ENCODE measurements around the gene CALML3. TPM values are rescaled to one million over a fixed set of nuclear protein-coding genes. Genes with fewer than 3 reads are reported as not detected.

Gene CALML3
- total and polyA plus RNA-seq, 10 of the 15 experiments (the other 5 are each of a cell fraction or from before 2014, with no cell fraction given) = not detected

DNA sequence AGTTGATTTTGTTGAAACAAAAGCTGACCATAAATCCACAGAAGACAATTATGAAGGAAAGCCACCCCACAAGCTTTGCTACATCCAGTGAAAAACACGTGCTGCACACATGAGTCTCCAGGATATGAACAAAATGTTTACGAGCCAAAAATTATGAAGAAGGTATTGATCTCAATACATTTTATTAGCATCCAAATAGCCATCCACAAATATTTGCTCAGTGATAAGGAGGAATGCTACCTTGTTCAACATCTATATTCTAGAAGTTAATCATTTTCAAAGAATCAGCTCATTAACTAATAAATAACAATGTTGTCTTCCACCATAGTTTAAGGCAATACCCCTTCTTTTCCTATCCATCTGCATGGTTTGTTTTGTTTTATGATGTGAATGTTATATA, 42.7 kb downstream of the CALML3 start (continued):
- TF ChIP-seq, protein P1, sequence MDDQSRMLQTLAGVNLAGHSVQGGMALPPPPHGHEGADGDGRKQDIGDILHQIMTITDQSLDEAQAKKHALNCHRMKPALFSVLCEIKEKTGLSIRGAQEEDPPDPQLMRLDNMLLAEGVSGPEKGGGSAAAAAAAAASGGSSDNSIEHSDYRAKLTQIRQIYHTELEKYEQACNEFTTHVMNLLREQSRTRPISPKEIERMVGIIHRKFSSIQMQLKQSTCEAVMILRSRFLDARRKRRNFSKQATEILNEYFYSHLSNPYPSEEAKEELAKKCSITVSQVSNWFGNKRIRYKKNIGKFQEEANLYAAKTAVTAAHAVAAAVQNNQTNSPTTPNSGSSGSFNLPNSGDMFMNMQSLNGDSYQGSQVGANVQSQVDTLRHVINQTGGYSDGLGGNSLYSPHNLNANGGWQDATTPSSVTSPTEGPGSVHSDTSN (IDR thresholded peaks at IDR 0.05; ENCODE audit: insufficient replicate concordance, low read depth, low read length) = no peak
- TF ChIP-seq, protein P2, sequence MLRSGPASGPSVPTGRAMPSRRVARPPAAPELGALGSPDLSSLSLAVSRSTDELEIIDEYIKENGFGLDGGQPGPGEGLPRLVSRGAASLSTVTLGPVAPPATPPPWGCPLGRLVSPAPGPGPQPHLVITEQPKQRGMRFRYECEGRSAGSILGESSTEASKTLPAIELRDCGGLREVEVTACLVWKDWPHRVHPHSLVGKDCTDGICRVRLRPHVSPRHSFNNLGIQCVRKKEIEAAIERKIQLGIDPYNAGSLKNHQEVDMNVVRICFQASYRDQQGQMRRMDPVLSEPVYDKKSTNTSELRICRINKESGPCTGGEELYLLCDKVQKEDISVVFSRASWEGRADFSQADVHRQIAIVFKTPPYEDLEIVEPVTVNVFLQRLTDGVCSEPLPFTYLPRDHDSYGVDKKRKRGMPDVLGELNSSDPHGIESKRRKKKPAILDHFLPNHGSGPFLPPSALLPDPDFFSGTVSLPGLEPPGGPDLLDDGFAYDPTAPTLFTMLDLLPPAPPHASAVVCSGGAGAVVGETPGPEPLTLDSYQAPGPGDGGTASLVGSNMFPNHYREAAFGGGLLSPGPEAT (IDR thresholded peaks at IDR 0.05; ENCODE audit: low read depth) = no peak
- TF ChIP-seq JUNB (IDR thresholded peaks at IDR 0.05) = no peak
- TF ChIP-seq YY1 (IDR thresholded peaks at IDR 0.05; ENCODE audit: low read depth, low read length) = no peak

GRCh38 chr10:5568984-5569383, 44.2 kb downstream of the CALML3 start:
- POLR2A ChIA-PET = no interaction called here

More at GRCh38 chr10:5568984-5569383, 44.2 kb downstream of the CALML3 start:
- Histone ChIP-seq H3K4me1 (ENCODE audit: control insufficient read depth, insufficient read depth, low read length) (no peaks in the 10 kb centered on the region), H3K4me3 (no peak overlapping the region), H4K20me1 (ENCODE audit: control insufficient read depth, insufficient read depth) (no peaks in the 10 kb centered on the region), H3K36me3 (ENCODE audit: control insufficient read depth in 2 of 2, insufficient read depth in 2 of 2, low read length in 1 of 2) (no peaks in the 10 kb centered on the region), H3K27me3 (replicated peaks in 1 of 2; ENCODE audit: control insufficient read depth in 2 of 2, insufficient read depth in 2 of 2, low read length in 1 of 2) (peaks cover 4 to 10% of the 10 kb centered on the region in 2 experiments), H3K4me2 (ENCODE audit: control insufficient read depth, insufficient read depth) (no peak overlapping the region), H3K9ac (ENCODE audit: control insufficient read depth, insufficient read depth, low read length) (no peak overlapping the region), H3K27ac (ENCODE audit: control insufficient read depth, insufficient read depth) (no peak overlapping the region), H3K9me3 (replicated peaks; ENCODE audit: control insufficient read depth, insufficient read depth, low read length) (no peaks in the 10 kb centered on the region), H3K79me2 (ENCODE audit: control insufficient read depth, insufficient read depth, low read length) (no peaks in the 10 kb centered on the region), H2AFZ (ENCODE audit: control insufficient read depth, low read depth, low read length) (no peak overlapping the region)
- no TSS peak for BruUV-seq (replicated peaks)
- DNase-seq (ENCODE audit: low read depth, low spot score) = no peak
- no peak for FAIRE-seq
- RAD21 ChIA-PET (ENCODE audit: unreplicated experiment) = no interaction called here
- WGBS (ENCODE audit: insufficient coverage, insufficient replicate concordance, low lambda C conversion rate, missing lambda C conversion rate) = 49% methylated on average over 2 of the region's 2 CpGs
- CTCF ChIA-PET = no interaction called here
- no peak for TF ChIP-seq TCF12 (IDR thresholded peaks at IDR 0.05; ENCODE audit: low read depth, low read length)
- no peak for TF ChIP-seq ESRRA (IDR thresholded peaks at IDR 0.05; ENCODE audit: low read length)
- no peak for TF ChIP-seq RELA (IDR thresholded peaks at IDR 0.05; ENCODE audit: borderline replicate concordance, partially characterized antibody)
- no peak for TF ChIP-seq SMAD1 (IDR thresholded peaks at IDR 0.05; ENCODE audit: low read depth, partially characterized antibody)
- no peak for TF ChIP-seq ZZZ3 (IDR thresholded peaks at IDR 0.05; ENCODE audit: control insufficient read depth, insufficient read length, low read depth)
- no peak for TF ChIP-seq SPI1 (IDR thresholded peaks at IDR 0.05; ENCODE audit: borderline replicate concordance, insufficient read depth, low read depth, low read length)
- TF ChIP-seq SREBF2 (IDR thresholded peaks at IDR 0.05; ENCODE audit: low read length) = no peak
- TF ChIP-seq RBBP5 (conservative IDR thresholded peaks at IDR 0.05) = no peak
- no peak for TF ChIP-seq NR2F1 (conservative IDR thresholded peaks at IDR 0.05)
- TF ChIP-seq NFIC (IDR thresholded peaks at IDR 0.05; ENCODE audit: low read depth, low read length) = no peak
- TF ChIP-seq ETV6 (conservative IDR thresholded peaks at IDR 0.05 in 1 of 2, IDR thresholded peaks at IDR 0.05 in 1 of 2; ENCODE audit: borderline replicate concordance in 1 of 2, low read depth in 1 of 2) = no peak
- TF ChIP-seq SIX5 (IDR thresholded peaks at IDR 0.05; ENCODE audit: low read depth, low read length, severe bottlenecking) = no peak
- ATAC-seq = no peak
- SMC1A ChIA-PET (ENCODE audit: uncharacterized antibody, unreplicated experiment) = no interaction called here
- intact Hi-C loops (cut with micrococcal nuclease; ENCODE audit: unreplicated experiment) = no loop called here
- in situ Hi-C loops (cut with MboI) = no loop called here

All from GM12878 (cell line).